H9 (cell line): ENCODE data around the gene H2AZ2. TPM values are rescaled to one million over a fixed set of nuclear protein-coding genes. Genes with fewer than 3 reads are reported as not detected.

ENCODE experiments used
- DNase-seq: peaks from one replicate; pipeline ENCODE4 v3.0.0-alpha.2; 2017
- H2AFZ ChIP-seq: one replicate; pipeline ENCODE4 v1.6.1; 2013; ENCODE audit warnings: mild to moderate bottlenecking, low read length, control low read depth, moderate library complexity
- H2AK5ac ChIP-seq: 2 replicates; pipeline ENCODE4 v1.6.1; 2013; ENCODE audit warnings: low read length, control low read depth, mixed read lengths; ENCODE audit not compliant: insufficient read length
- H2BK120ac ChIP-seq: one replicate; pipeline ENCODE4 v1.6.1; 2013; ENCODE audit warnings: low read depth, mild to moderate bottlenecking, low read length, control low read depth, inconsistent platforms; ENCODE audit not compliant: poor library complexity, severe bottlenecking
- H2BK12ac ChIP-seq: 2 replicates; pipeline ENCODE4 v1.6.1; 2013; ENCODE audit warnings: low read length, control low read depth, mixed read lengths, low read depth; ENCODE audit not compliant: insufficient read length
- H2BK15ac ChIP-seq: 2 replicates; pipeline ENCODE4 v1.6.1; 2013; ENCODE audit warnings: low read depth, low read length, control low read depth
- H2BK20ac ChIP-seq: one replicate; pipeline ENCODE4 v1.6.1; 2013; ENCODE audit warnings: low read depth, mild to moderate bottlenecking, low read length, control low read depth, inconsistent platforms; ENCODE audit not compliant: poor library complexity, severe bottlenecking
- H2BK5ac ChIP-seq: 2 replicates; pipeline ENCODE4 v1.6.1; 2013; ENCODE audit warnings: low read length, control low read depth, mixed read lengths; ENCODE audit not compliant: insufficient read length
- H3K14ac ChIP-seq: 2 replicates; pipeline ENCODE4 v1.6.1; 2013; ENCODE audit warnings: low read length, control low read depth; ENCODE audit not compliant: insufficient read depth
- H3K18ac ChIP-seq: 2 replicates; pipeline ENCODE4 v1.6.1; 2013; ENCODE audit warnings: low read depth, mild to moderate bottlenecking, mixed read lengths, low read length, control low read depth; ENCODE audit not compliant: insufficient read length
- H3K23ac ChIP-seq: 2 replicates; pipeline ENCODE4 v1.6.1; 2013; ENCODE audit warnings: low read length, control low read depth, mixed read lengths, low read depth; ENCODE audit not compliant: insufficient read length
- H3K23me2 ChIP-seq: 2 replicates; pipeline ENCODE4 v1.6.1; 2013; ENCODE audit warnings: low read depth, mild to moderate bottlenecking, mixed read lengths, low read length, control low read depth; ENCODE audit not compliant: insufficient read length, poor library complexity, severe bottlenecking
- H3K27ac ChIP-seq: 2 replicates; pipeline ENCODE4 v1.5.1; 2013; ENCODE audit warnings: low read length, control low read depth, mixed read lengths, low read depth; ENCODE audit not compliant: insufficient read length
- H3K27me3 ChIP-seq: 2 replicates; pipeline ENCODE4 v1.6.1; 2013; ENCODE audit warnings: low read length, control low read depth, inconsistent platforms; ENCODE audit not compliant: insufficient read depth
- H3K4ac ChIP-seq: 2 replicates; pipeline ENCODE4 v1.6.1; 2013; ENCODE audit warnings: low read depth, mild to moderate bottlenecking, control low read depth, inconsistent platforms, low read length, moderate library complexity
- H3K4me1 ChIP-seq: 2 replicates; pipeline ENCODE4 v1.6.1; 2013; ENCODE audit warnings: low read length, control low read depth, inconsistent platforms; ENCODE audit not compliant: insufficient read depth
- H3K4me2 ChIP-seq: 2 replicates; pipeline ENCODE4 v1.6.1; 2013; ENCODE audit warnings: low read length, control low read depth, mixed read lengths; ENCODE audit not compliant: insufficient read length, insufficient read depth
- H3K56ac ChIP-seq: 2 replicates; pipeline ENCODE4 v1.6.1; 2013; ENCODE audit warnings: low read depth, mild to moderate bottlenecking, mixed read lengths, low read length, control low read depth; ENCODE audit not compliant: insufficient read length
- H3K79me1 ChIP-seq: 2 replicates; pipeline ENCODE4 v1.6.1; 2013; ENCODE audit warnings: low read depth, mild to moderate bottlenecking, moderate library complexity, low read length, control low read depth, inconsistent platforms; ENCODE audit not compliant: insufficient read depth, poor library complexity, severe bottlenecking
- H3K79me2 ChIP-seq: 2 replicates; pipeline ENCODE4 v1.6.1; 2013; ENCODE audit warnings: low read length, control low read depth, inconsistent platforms; ENCODE audit not compliant: insufficient read depth
- H3K9ac ChIP-seq: 2 replicates; pipeline ENCODE4 v1.6.1; 2013; ENCODE audit warnings: low read length, control low read depth, mixed read lengths; ENCODE audit not compliant: insufficient read length; ENCODE audit errors: extremely low read depth
- H3K9me3 ChIP-seq: one replicate; pipeline ENCODE4 v1.6.1; 2013; ENCODE audit warnings: low read depth, low read length, inconsistent platforms; ENCODE audit not compliant: control insufficient read depth
- H3T11ph ChIP-seq: one replicate; pipeline ENCODE4 v1.6.1; 2013; ENCODE audit warnings: mild to moderate bottlenecking, low read length, control low read depth, inconsistent platforms
- H4K20me1 ChIP-seq: one replicate; pipeline ENCODE4 v1.6.1; 2013; ENCODE audit not compliant: control insufficient read depth, insufficient read length, insufficient read depth
- H4K5ac ChIP-seq: 2 replicates; pipeline ENCODE4 v1.6.1; 2013; ENCODE audit warnings: low read depth, mild to moderate bottlenecking, mixed read lengths, low read length, control low read depth; ENCODE audit not compliant: insufficient read length
- H4K8ac ChIP-seq: replicated peaks from 2 replicates; pipeline ENCODE4 v1.6.1; 2013; ENCODE audit warnings: low read length, control low read depth, mixed read lengths, low read depth; ENCODE audit not compliant: insufficient read length
- H4K91ac ChIP-seq: 2 replicates; pipeline ENCODE4 v1.6.1; 2013; ENCODE audit warnings: low read depth, mild to moderate bottlenecking, moderate library complexity, mixed read lengths, low read length, control low read depth; ENCODE audit not compliant: insufficient read length
- H3K27ac Mint-ChIP-seq, 3 experiments: 2 replicates in 2 of 3; 3 replicates in 1 of 3; pipeline ENCODE4 v1.8.0; 2020 to 2021; ENCODE audit warnings: mixed read lengths in 3 of 3, mild to moderate bottlenecking in 1 of 3, moderate library complexity in 1 of 3
- H3K27me3 Mint-ChIP-seq: 2 replicates; pipeline ENCODE4 v1.8.0; 2021; ENCODE audit warnings: low read depth, mild to moderate bottlenecking, moderate library complexity, mixed read lengths
- H3K36me3 Mint-ChIP-seq, 3 experiments: 2 replicates in 2 of 3; 3 replicates in 1 of 3; pipeline ENCODE4 v1.8.0; 2020 to 2021; ENCODE audit warnings: low read depth in 3 of 3, mixed read lengths in 3 of 3; ENCODE audit not compliant: insufficient read depth in 1 of 3
- H3K4me1 Mint-ChIP-seq, 2 experiments: 2 replicates each; pipeline ENCODE4 v1.8.0; 2020; ENCODE audit warnings: mixed read lengths in 2 of 2
- H3K4me3 Mint-ChIP-seq, 2 experiments: 2 replicates in 1 of 2; 3 replicates in 1 of 2; pipeline ENCODE4 v1.8.0; 2020 to 2021; ENCODE audit warnings: mild to moderate bottlenecking in 2 of 2, mixed read lengths in 2 of 2, moderate library complexity in 1 of 2
- H3K9me3 Mint-ChIP-seq, 2 experiments: 2 replicates in 1 of 2; 3 replicates in 1 of 2; pipeline ENCODE4 v1.8.0; 2020; ENCODE audit warnings: mild to moderate bottlenecking in 2 of 2, mixed read lengths in 2 of 2, moderate library complexity in 1 of 2
- WGBS: extraction: QIAGEN DNeasy Blood & Tissue Kit; methylation state at CpG from one replicate; pipeline ENCODE4 v1.1.7; 2013; ENCODE audit warnings: missing lambda C conversion rate, low lambda C conversion rate, mixed read lengths; ENCODE audit not compliant: insufficient read length; ENCODE audit errors: extremely low coverage; 5-methylcytosine and 5-hydroxymethylcytosine counted together
- total RNA-seq: library from RNA; stranded (reverse); gene quantifications from 2 replicates; pipeline ENCODE4 v1.2.1, GENCODE V29; 2021
- TF ChIP-seq, protein P1 (sequence below): fragments of 200-600 bp; sonication (generic); conservative IDR thresholded peaks from 3 replicates; pipeline ENCODE4 v1.8.0; 2021; ENCODE audit warnings: antibody characterized with exemption, mild to moderate bottlenecking

Gene H2AZ2
- total RNA-seq, 1 experiment from 2014 or later, result 208 TPM

DNA sequence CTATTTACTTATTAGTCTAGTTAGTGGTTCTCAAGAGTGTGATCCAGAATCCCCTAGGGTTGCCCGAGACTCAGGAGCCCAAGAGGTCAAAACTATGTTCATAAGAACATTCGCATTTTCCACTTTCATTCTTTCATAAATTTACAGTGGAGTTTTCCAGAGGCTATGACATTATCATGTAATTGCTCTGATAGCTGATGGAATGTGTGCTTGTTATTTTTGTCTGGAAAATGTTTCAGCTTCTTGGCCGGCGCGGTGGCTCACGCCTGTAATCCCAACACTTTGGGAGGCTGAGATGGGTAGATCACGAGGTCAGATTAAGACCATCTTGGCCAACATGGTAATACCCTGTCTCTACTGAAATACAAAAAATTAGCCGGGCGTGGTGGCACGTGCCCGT is 27.4 kb upstream of the H2AZ2 start:
- Histone ChIP-seq H3K4ac (no peak overlapping the region), H3K9me3 (peaks cover 5% of the 10 kb centered on the region), H2BK15ac (no peak overlapping the region), H3K14ac (no peak overlapping the region), H3K79me2 (no peaks in the 10 kb centered on the region), H3K56ac (no peak overlapping the region), H2BK5ac (no peak overlapping the region), H4K8ac (no peak overlapping the region), H4K5ac (no peak overlapping the region), H3K27ac (no peak overlapping the region), H2AFZ (no peak overlapping the region), H3K9ac (no peak overlapping the region), H2BK12ac (no peak overlapping the region), H2BK120ac (no peak overlapping the region), H3K27me3 (no peaks in the 10 kb centered on the region), H2BK20ac (no peak overlapping the region), H3K79me1 (no peaks in the 10 kb centered on the region), H3K23me2 (no peaks in the 10 kb centered on the region), H3K4me2 (no peak overlapping the region), H4K91ac (no peak overlapping the region), H4K20me1 (no peaks in the 10 kb centered on the region), H3K23ac (no peak overlapping the region), H3K4me1 (no peaks in the 10 kb centered on the region), H3T11ph (no peak overlapping the region), H3K18ac (no peak overlapping the region), H2AK5ac (no peak overlapping the region)
- WGBS, result no CpG with 5 or more reads among the region's 11 CpGs
- Mint-ChIP-seq H3K4me3 (no peak overlapping the region), H3K36me3 (peaks cover 3 to 14% (median 6%) of the 10 kb centered on the region in 3 experiments; a peak in 5 of 7 replicates), H3K9me3 (peaks cover 22% of the 10 kb centered on the region in 2 experiments), H3K4me1 (peaks cover 3% of the 10 kb centered on the region in 2 experiments; a peak in 3 of 4 replicates), H3K27me3 (peaks cover 4% of the 10 kb centered on the region; the same call in 1 of the 2 replicates), H3K27ac (no peak overlapping the region)
- TF ChIP-seq, protein P1, sequence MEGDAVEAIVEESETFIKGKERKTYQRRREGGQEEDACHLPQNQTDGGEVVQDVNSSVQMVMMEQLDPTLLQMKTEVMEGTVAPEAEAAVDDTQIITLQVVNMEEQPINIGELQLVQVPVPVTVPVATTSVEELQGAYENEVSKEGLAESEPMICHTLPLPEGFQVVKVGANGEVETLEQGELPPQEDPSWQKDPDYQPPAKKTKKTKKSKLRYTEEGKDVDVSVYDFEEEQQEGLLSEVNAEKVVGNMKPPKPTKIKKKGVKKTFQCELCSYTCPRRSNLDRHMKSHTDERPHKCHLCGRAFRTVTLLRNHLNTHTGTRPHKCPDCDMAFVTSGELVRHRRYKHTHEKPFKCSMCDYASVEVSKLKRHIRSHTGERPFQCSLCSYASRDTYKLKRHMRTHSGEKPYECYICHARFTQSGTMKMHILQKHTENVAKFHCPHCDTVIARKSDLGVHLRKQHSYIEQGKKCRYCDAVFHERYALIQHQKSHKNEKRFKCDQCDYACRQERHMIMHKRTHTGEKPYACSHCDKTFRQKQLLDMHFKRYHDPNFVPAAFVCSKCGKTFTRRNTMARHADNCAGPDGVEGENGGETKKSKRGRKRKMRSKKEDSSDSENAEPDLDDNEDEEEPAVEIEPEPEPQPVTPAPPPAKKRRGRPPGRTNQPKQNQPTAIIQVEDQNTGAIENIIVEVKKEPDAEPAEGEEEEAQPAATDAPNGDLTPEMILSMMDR, result no peak
- DNase-seq, result no peak
